ENCODE results near the gene NCAPG2. TPM values are rescaled to one million over a fixed set of nuclear protein-coding genes. Genes with fewer than 3 reads are reported as not detected.

The NCAPG2 gene
- total and polyA plus RNA-seq, 9 donors = 3.2 to 9.3 (median 5.1) TPM

DNA sequence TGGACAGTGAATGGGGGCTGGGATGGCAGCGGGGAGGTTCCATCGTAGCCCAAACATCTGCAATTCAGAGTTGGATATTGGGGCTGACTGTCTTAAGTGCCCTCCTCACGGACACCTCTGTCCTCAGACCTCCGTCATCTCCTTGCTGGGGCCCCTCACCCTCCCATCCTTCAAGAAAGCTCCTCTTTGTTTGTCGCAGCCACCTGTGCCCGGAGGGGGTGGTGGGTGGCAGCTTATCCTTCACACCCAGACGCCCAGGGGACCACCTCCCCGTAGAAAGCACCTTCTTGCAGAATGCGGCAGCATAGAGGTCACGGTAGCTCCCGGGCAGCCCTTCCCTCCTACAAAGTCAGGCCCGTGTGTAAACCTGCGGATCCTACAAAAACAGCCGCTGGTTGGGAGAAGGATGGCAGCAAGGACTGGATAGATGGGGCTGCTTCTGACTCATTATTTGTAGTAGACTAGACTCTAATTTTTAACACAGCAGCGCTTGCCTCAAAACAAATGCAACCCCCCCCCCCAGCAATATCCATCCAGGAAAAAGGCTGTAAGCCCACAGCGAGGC is 115.6 kb downstream of the NCAPG2 start:
- Histone ChIP-seq H3K4me3 (no peak overlapping the region), H3K27me3 (no peaks in the 10 kb centered on the region), H3K4me1 (ENCODE audit: insufficient read depth) (peaks cover 13% of the 10 kb centered on the region), H3K27ac (no peak overlapping the region), H3K36me3 (no peaks in the 10 kb centered on the region), H3K9me3 (no peaks in the 10 kb centered on the region)
- intact Hi-C loops (cut with DNase I) = no loop called here
- 27 to 42% (median 38%) methylated on average over 15 to 16 of the region's 16 CpGs for WGBS, 3 donors
- no peak for TF ChIP-seq EP300 (IDR thresholded peaks at IDR 0.05)
- TF ChIP-seq CTCF (IDR thresholded peaks at IDR 0.05) = no peak
- no peak for TF ChIP-seq POLR2A (IDR thresholded peaks at IDR 0.05)
- no peak for DNase-seq

GRCh38 chr7:158588085-158588877 is 116.3 kb downstream of the NCAPG2 start:
- H3K4me3 ChIP-seq = peak overlapping the region; percentile 30
- TF ChIP-seq CTCF (IDR thresholded peaks at IDR 0.05) = no peak
- 9 to 19% (median 14%) methylated on average over 29 to 63 of the region's 63 CpGs for WGBS, 3 donors
- H3K36me3 ChIP-seq = no peaks in the 10 kb centered on the region
- H3K27me3 ChIP-seq = no peaks in the 10 kb centered on the region
- intact Hi-C loops (cut with DNase I) = no loop called here
- DNase-seq = peak in 2 of 5 donors; percentile 39 to 41
- no peaks in the 10 kb centered on the region for H3K9me3 ChIP-seq
- peaks cover 13% of the 10 kb centered on the region for H3K4me1 ChIP-seq (ENCODE audit: insufficient read depth)
- no peak overlapping the region for H3K27ac ChIP-seq

DNA sequence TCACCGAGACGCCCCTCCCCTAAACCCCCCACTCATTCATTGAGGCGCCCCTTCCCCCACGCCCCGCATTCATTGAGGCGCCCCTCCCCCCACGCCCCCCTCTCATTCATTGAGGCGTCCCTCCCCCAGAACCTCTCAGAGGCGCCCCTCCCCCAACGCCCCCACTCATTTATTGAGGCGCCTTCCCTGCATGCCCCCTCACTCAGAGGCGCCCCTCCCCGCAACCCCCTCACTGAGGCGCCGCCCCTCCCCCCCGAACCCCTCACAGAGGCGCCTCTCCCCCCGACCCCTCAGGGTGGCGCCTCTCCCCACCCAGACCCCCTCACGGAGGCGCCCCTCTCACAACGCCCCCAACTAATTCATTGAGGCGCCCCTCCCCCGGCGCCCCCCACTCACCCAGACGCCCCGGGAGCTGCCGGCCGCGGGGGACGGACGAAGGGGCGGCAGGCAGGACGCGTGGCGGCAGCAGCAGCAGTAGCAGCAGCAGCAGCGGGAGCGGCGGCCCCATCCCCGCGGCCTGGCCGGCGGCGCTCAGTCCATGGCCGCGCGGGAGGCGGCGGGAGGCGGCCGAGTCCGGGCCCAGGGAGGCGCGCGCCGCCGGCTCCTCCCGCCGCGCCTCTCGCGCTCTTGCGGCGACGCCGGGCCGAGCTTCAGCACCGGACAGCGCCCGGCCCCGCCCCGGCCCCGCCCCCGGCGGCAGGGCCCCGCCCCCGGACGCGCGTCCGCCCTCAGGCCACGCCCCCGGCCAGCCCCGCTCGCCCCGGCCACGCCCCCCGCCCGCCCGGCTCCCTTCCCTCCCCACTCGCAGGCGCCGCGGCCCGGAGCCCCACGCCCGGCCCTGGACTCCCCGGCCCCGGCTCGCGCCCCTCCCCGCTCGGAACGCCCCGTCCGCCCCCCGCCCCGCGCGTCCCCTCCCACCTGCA is 117.2 kb downstream of the NCAPG2 start, which contains the start of gene PTPRN2:
Gene PTPRN2 (minus strand): TSS at position 662 of the 923 bp plus-strand sequence.
- Histone ChIP-seq H3K4me3 (peak within 1 kb of the TSS; percentile 32), H3K4me1 (ENCODE audit: insufficient read depth) (peaks cover 13% of the 10 kb centered on the region), H3K9me3 (no peaks in the 10 kb centered on the region), H3K36me3 (no peaks in the 10 kb centered on the region), H3K27ac (no peak within 1 kb of the TSS), H3K27me3 (no peaks in the 10 kb centered on the region)
- peak; percentile 28 to 82 (median 71) for DNase-seq
- WGBS, 3 donors = 1 to 2% (median 1%) methylated on average over 6 to 108 of the region's 110 CpGs
- no peak for TF ChIP-seq POLR2A (IDR thresholded peaks at IDR 0.05)
- TF ChIP-seq EP300 (IDR thresholded peaks at IDR 0.05) = no peak
- no peak for TF ChIP-seq CTCF (IDR thresholded peaks at IDR 0.05)
- intact Hi-C loops (cut with DNase I) = no loop called here

- no peaks in the 10 kb centered on the region for H3K36me3 ChIP-seq
- H3K9me3 ChIP-seq = no peaks in the 10 kb centered on the region
- DNase-seq = peak in 1 of 5 donors; percentile 21
- intact Hi-C loops (cut with DNase I) = no loop called here
- H3K27me3 ChIP-seq = no peaks in the 10 kb centered on the region
- H3K27ac ChIP-seq = no peak overlapping the region
- H3K4me3 ChIP-seq = peak overlapping the region; percentile 14
- 1 to 2% (median 1%) methylated on average over 60 to 63 of the region's 63 CpGs for whole genome bisulfite sequencing, 3 donors
- TF ChIP-seq CTCF (IDR thresholded peaks at IDR 0.05) (no peak), EP300 (IDR thresholded peaks at IDR 0.05) (no peak), POLR2A (IDR thresholded peaks at IDR 0.05) (no peak)
- peaks cover 13% of the 10 kb centered on the region for H3K4me1 ChIP-seq (ENCODE audit: insufficient read depth)
Measured at GRCh38 chr7:158586499-158587161, 118.0 kb downstream of the NCAPG2 start.
